B cell (primary cell): ENCODE data around the gene RSPH9. TPM values are rescaled to one million over a fixed set of nuclear protein-coding genes. Genes with fewer than 3 reads are reported as not detected.
"Not testable (repeated sequence)": the region's sequence is repeated elsewhere in the genome, so short reads cannot be mapped to it uniquely, and the experiment has no call there.

Source experiments
- ATAC-seq: fragments of 200-7000 bp; cut with Tn5 transposase; one replicate; pipeline ENCODE4 v1.10.0; 2021; ENCODE audit warnings: low read depth, mild to moderate bottlenecking, moderate number of reproducible peaks, moderate library complexity
- CTCF ChIA-PET: fragments of 350-600 bp; sonication (Branson Sonifier 250); formaldehyde crosslinking; loops from one replicate; lab custom pipeline; 2021; ENCODE audit warnings: antibody characterized with exemption, inconsistent platforms; lab: Charles Lee
- POLR2A ChIA-PET: fragments of 350-600 bp; sonication (Branson Sonifier 250); formaldehyde crosslinking; loops from one replicate; lab custom pipeline; 2021; ENCODE audit warnings: antibody characterized with exemption; lab: Charles Lee
- DNase-seq: peaks from one replicate; pipeline ENCODE4 v3.0.0; 2013
- H2AFZ ChIP-seq: 2 replicates; pipeline ENCODE4 v1.6.1; 2012; ENCODE audit warnings: mild to moderate bottlenecking, low read depth, low read length; ENCODE audit not compliant: insufficient read depth, poor library complexity, severe bottlenecking
- H3K27ac ChIP-seq, 2 donors: 1 replicate in 1 of 2; 2 replicates in 1 of 2; pipeline ENCODE4 v1.5.1; 2012 to 2013; ENCODE audit warnings: low read length in 2 of 2, mild to moderate bottlenecking in 2 of 2, moderate library complexity in 1 of 2
- H3K27me3 ChIP-seq, 4 experiments: fragments of 200-600 bp in 1 of 4; sonication (generic) in 1 of 4; replicated peaks in 1 of 4; 1 replicate in 2 of 4; 2 replicates in 2 of 4; pipeline versions ENCODE4 v1.6.1 to v1.7.0; 2013 to 2016; ENCODE audit warnings: low read length in 3 of 4, mild to moderate bottlenecking in 2 of 4, mixed read lengths in 1 of 4, moderate library complexity in 1 of 4; ENCODE audit not compliant: insufficient read depth in 4 of 4, control insufficient read depth in 3 of 4; ENCODE audit errors: control extremely low read depth in 1 of 4
- H3K36me3 ChIP-seq, 2 experiments: replicated peaks in 1 of 2; 1 replicate in 1 of 2; 2 replicates in 1 of 2; pipeline versions ENCODE4 v1.6.1 to v1.7.1; 2013; ENCODE audit warnings: low read length in 1 of 2; ENCODE audit not compliant: insufficient read depth in 2 of 2, control insufficient read depth in 1 of 2; ENCODE audit errors: control extremely low read depth in 1 of 2, extremely low read depth in 1 of 2
- H3K4me1 ChIP-seq, 2 donors: fragments of 200-600 bp in 1 of 2; sonication (generic) in 1 of 2; 1 replicate in 1 of 2; 2 replicates in 1 of 2; pipeline versions ENCODE4 v1.5.1 to v1.6.1; 2013 to 2017; ENCODE audit warnings: low read length in 2 of 2; ENCODE audit not compliant: control insufficient read depth in 2 of 2, insufficient read depth in 2 of 2
- H3K4me2 ChIP-seq: replicated peaks from 2 replicates; pipeline ENCODE3; 2012; ENCODE audit warnings: mild to moderate bottlenecking, low read depth, low read length; ENCODE audit not compliant: poor library complexity, severe bottlenecking
- H3K4me3 ChIP-seq, 5 experiments: fragments of 200-600 bp in 1 of 5; sonication (generic) in 1 of 5; 1 replicate in 3 of 5; 2 replicates in 2 of 5; pipeline versions ENCODE4 v1.5.1 to v1.7.0; 2011 to 2016; ENCODE audit warnings: low read length in 4 of 5, mild to moderate bottlenecking in 4 of 5, low read depth in 2 of 5, control low read depth in 1 of 5, moderate library complexity in 1 of 5; ENCODE audit not compliant: insufficient read depth in 1 of 5; ENCODE audit errors: control extremely low read depth in 1 of 5, extremely low read depth in 1 of 5
- H3K79me2 ChIP-seq: fragments of 200-600 bp; sonication (generic); one replicate; pipeline ENCODE4 v1.6.0; 2016; ENCODE audit warnings: low read length; ENCODE audit not compliant: control insufficient read depth, insufficient read depth
- H3K9ac ChIP-seq: fragments of 200-600 bp; sonication (generic); 2 replicates; pipeline ENCODE4 v1.6.1; 2017; ENCODE audit warnings: mild to moderate bottlenecking, low read length, moderate library complexity
- H3K9me3 ChIP-seq, 3 donors: one replicate each; pipeline versions ENCODE4 v1.6.1 to v1.7.1; 2013; ENCODE audit warnings: low read length in 2 of 3; ENCODE audit not compliant: control insufficient read depth in 2 of 3, insufficient read depth in 1 of 3; ENCODE audit errors: control extremely low read depth in 1 of 3
- H4K20me1 ChIP-seq: 2 replicates; pipeline ENCODE4 v1.6.0; 2012; ENCODE audit warnings: mild to moderate bottlenecking, low read length; ENCODE audit not compliant: insufficient read depth, control insufficient read depth, poor library complexity, severe bottlenecking
- H3K27ac Mint-ChIP-seq: one replicate; pipeline ENCODE4 v1.8.0; 2021; ENCODE audit warnings: mixed read lengths
- H3K27me3 Mint-ChIP-seq: one replicate; pipeline ENCODE4 v1.8.0; 2021; ENCODE audit warnings: mixed read lengths
- H3K4me1 Mint-ChIP-seq: one replicate; pipeline ENCODE4 v1.8.0; 2021; ENCODE audit warnings: mixed read lengths
- H3K4me3 Mint-ChIP-seq: one replicate; pipeline ENCODE4 v1.8.0; 2021; ENCODE audit warnings: mixed read lengths
- H3K9me3 Mint-ChIP-seq: one replicate; pipeline ENCODE4 v1.8.0; 2022; ENCODE audit warnings: mixed read lengths; ENCODE audit not compliant: insufficient read depth
- CTCF ChIP-seq: fragments of 200-600 bp; IDR thresholded peaks from one replicate; pipeline ENCODE4 v1.8.0; 2022; ENCODE audit warnings: antibody characterized with exemption, mild to moderate bottlenecking
- EZH2 ChIP-seq: IDR thresholded peaks from 2 replicates; pipeline ENCODE4 v1.6.1; 2012; ENCODE audit warnings: borderline replicate concordance, low read depth, mild to moderate bottlenecking, moderate library complexity, low read length; ENCODE audit not compliant: insufficient read depth, poor library complexity, severe bottlenecking
- WGBS: methylation state at CpG from one replicate; pipeline ENCODE4 v1.1.5; 2013; ENCODE audit warnings: missing lambda C conversion rate; ENCODE audit not compliant: insufficient coverage; 5-methylcytosine and 5-hydroxymethylcytosine counted together
- intact Hi-C: fragments of 100-400 bp; cut with micrococcal nuclease; formaldehyde crosslinking; loops from one replicate; pipeline ENCODE4 v1.10.0; 2022
- polyA plus RNA-seq: library from polyadenylated mRNA; depleted of rRNA; stranded (reverse); fragments of >200 nt; gene quantifications from 2 replicates; pipeline ENCODE4 v1.2.3, GENCODE V29; 2012
- total RNA-seq, 2 donors: library from RNA; stranded (reverse); fragments of 120-200 nt in 1 of 2; gene quantifications; 1 replicate in 1 of 2; 2 replicates in 1 of 2; pipeline versions ENCODE4 v1.2.3 to v1.2.4, GENCODE V29; 2013 to 2022

Gene RSPH9
- total and polyA plus RNA-seq, 2 donors (not counting 1 experiment from before 2014, with no cell fraction given), result 0.04 TPM; not detected in 1

- WGBS, result 96% methylated on average over 6 of the region's 10 CpGs
- ATAC-seq, DNase-seq, H3K27ac ChIP-seq, H2AFZ ChIP-seq, H3K4me3 ChIP-seq, H3K4me3 Mint-ChIP-seq, H4K20me1 ChIP-seq, H3K79me2 ChIP-seq, CTCF ChIA-PET, intact Hi-C loops, POLR2A ChIA-PET, H3K36me3 ChIP-seq, H3K4me2 ChIP-seq, H3K9me3 Mint-ChIP-seq, H3K9me3 ChIP-seq, H3K9ac ChIP-seq: not testable (repeated sequence)
- H3K27me3 Mint-ChIP-seq, result peaks cover 20% of the 10 kb centered on the region
- Histone ChIP-seq H3K27me3 (peaks cover 0 to 15% (median 0%) of the 10 kb centered on the region in 4 experiments), H3K4me1 (peaks cover 29 to 39% of the 10 kb centered on the region in 2 donors)
- H3K4me1 Mint-ChIP-seq, result peaks cover 31% of the 10 kb centered on the region
- peak overlapping the region; percentile 4 for H3K27ac Mint-ChIP-seq
Measured at GRCh38 chr6:43700939-43701560, 56.2 kb downstream of the RSPH9 start.

- POLR2A ChIA-PET, result no interaction called here
- no peak overlapping the region for H3K27ac ChIP-seq
- no peak overlapping the region for H3K4me2 ChIP-seq
- no peak overlapping the region for H3K9ac ChIP-seq
- Mint-ChIP-seq H3K27me3 (peaks cover 20% of the 10 kb centered on the region), H3K27ac (peak overlapping the region; percentile 53), H3K9me3 (no peaks in the 10 kb centered on the region), H3K4me3 (no peak overlapping the region), H3K4me1 (peaks cover 42% of the 10 kb centered on the region)
- TF ChIP-seq EZH2 (no peak), CTCF (no peak)
- H3K4me3 ChIP-seq, result no peak overlapping the region
- H3K9me3 ChIP-seq, result no peaks in the 10 kb centered on the region
- DNase-seq (no peak), ATAC-seq (no peak)
- 83% methylated on average over 2 of the region's 2 CpGs for WGBS
- intact Hi-C loops, result no loop called here
- no peaks in the 10 kb centered on the region for H3K79me2 ChIP-seq
- H3K27me3 ChIP-seq, result peaks cover 0 to 15% (median 0%) of the 10 kb centered on the region in 4 experiments
- CTCF ChIA-PET, result no interaction called here
- H2AFZ ChIP-seq, result no peak overlapping the region
- H3K36me3 ChIP-seq, result no peaks in the 10 kb centered on the region
- H4K20me1 ChIP-seq, result no peaks in the 10 kb centered on the region
- H3K4me1 ChIP-seq, result peaks cover 39 to 51% of the 10 kb centered on the region in 2 donors
Measured at GRCh38 chr6:43702171-43702533, 57.3 kb downstream of the RSPH9 start.
